SK-N-SH (cell line): Measurements from ENCODE around the gene AP3D1. TPM values are rescaled to one million over a fixed set of nuclear protein-coding genes. Genes with fewer than 3 reads are reported as not detected.

Experiments used
- CTCF ChIA-PET: fragments of 300-600, 350-600 bp; formaldehyde crosslinking; extraction: SDS; loops from one replicate; lab custom pipeline; 2021; lab: Yijun Ruan, JAX
- POLR2A ChIA-PET: fragments of 350-600 bp; sonication (Branson Sonifier 250); formaldehyde crosslinking; extraction: SDS; loops from one replicate; lab custom pipeline; 2020; ENCODE audit warnings: antibody characterized with exemption, inconsistent platforms; lab: Yijun Ruan, JAX
- DNase-seq: peaks from one replicate; pipeline ENCODE4 v3.0.0; 2012
- H2AFZ ChIP-seq: fragments of 200-600 bp; sonication (generic); 2 replicates; pipeline ENCODE4 v1.8.1; 2016; ENCODE audit warnings: antibody characterized with exemption, mild to moderate bottlenecking, low read depth
- H3F3A ChIP-seq: fragments of 200-600 bp; sonication (generic); replicated peaks from 2 replicates; pipeline ENCODE3; 2016; ENCODE audit warnings: antibody characterized with exemption, mild to moderate bottlenecking; ENCODE audit not compliant: insufficient read depth
- H3K27ac ChIP-seq, 2 experiments: fragments of 200-500 bp in 1 of 2; fragments of 200-600 bp in 1 of 2; sonication (Bioruptor generic) in 1 of 2; sonication (generic), shearing (Covaris generic) in 1 of 2; 2 replicates each; pipeline versions ENCODE4 v1.5.1 to v1.6.1; 2014 to 2016; ENCODE audit warnings: low read depth in 2 of 2, inconsistent platforms in 1 of 2, low read length in 1 of 2, mild to moderate bottlenecking in 1 of 2, mixed read lengths in 1 of 2
- H3K27me3 ChIP-seq: fragments of 200-600 bp; sonication (generic), shearing (Covaris generic); 2 replicates; pipeline ENCODE4 v1.6.1; 2016; ENCODE audit warnings: mixed run types; ENCODE audit not compliant: insufficient read depth
- H3K36me3 ChIP-seq, 2 experiments: fragments of 200-500 bp in 1 of 2; fragments of 200-600 bp in 1 of 2; sonication (Bioruptor generic) in 1 of 2; sonication (generic) in 1 of 2; replicated peaks in 1 of 2; 2 replicates each; pipeline versions ENCODE3 to v1.5.1; 2014 to 2016; ENCODE audit warnings: low read length in 1 of 2, mild to moderate bottlenecking in 1 of 2; ENCODE audit not compliant: insufficient read depth in 2 of 2, control insufficient read depth in 1 of 2
- H3K4me1 ChIP-seq, 2 experiments: fragments of 200-500 bp in 1 of 2; fragments of 200-600 bp in 1 of 2; sonication (Bioruptor generic) in 1 of 2; sonication (generic), shearing (Covaris generic) in 1 of 2; 2 replicates each; pipeline versions ENCODE4 v1.5.1 to v1.6.1; 2014 to 2016; ENCODE audit warnings: low read depth in 1 of 2, low read length in 1 of 2, mixed run types in 1 of 2; ENCODE audit not compliant: insufficient read depth in 2 of 2, control insufficient read depth in 1 of 2
- H3K4me2 ChIP-seq: fragments of 200-600 bp; sonication (generic), shearing (Covaris generic); 2 replicates; pipeline ENCODE4 v1.6.1; 2017; ENCODE audit warnings: mixed run types
- H3K4me3 ChIP-seq, 2 experiments: fragments of 200-500 bp in 1 of 2; fragments of 200-600 bp in 1 of 2; sonication (Bioruptor generic) in 1 of 2; sonication (generic), shearing (Covaris generic) in 1 of 2; 2 replicates each; pipeline versions ENCODE4 v1.5.1 to v1.8.1; 2014 to 2016; ENCODE audit warnings: low read depth in 2 of 2, inconsistent platforms in 1 of 2, low read length in 1 of 2, mild to moderate bottlenecking in 1 of 2, mixed read lengths in 1 of 2, moderate library complexity in 1 of 2
- H3K79me2 ChIP-seq: fragments of 200-600 bp; sonication (generic); 2 replicates; pipeline ENCODE4 v1.8.1; 2017; ENCODE audit warnings: mild to moderate bottlenecking; ENCODE audit not compliant: insufficient read depth
- H3K9ac ChIP-seq: fragments of 200-600 bp; sonication (generic); 2 replicates; pipeline ENCODE4 v1.6.1; 2017; ENCODE audit warnings: mixed run types
- H3K9me2 ChIP-seq: fragments of 200-600 bp; sonication (generic); 2 replicates; pipeline ENCODE4 v1.6.1; 2017; ENCODE audit warnings: mixed run types
- H3K9me3 ChIP-seq: fragments of 200-600 bp; sonication (generic); 2 replicates; pipeline ENCODE4 v1.6.1; 2017; ENCODE audit warnings: mixed run types, mild to moderate bottlenecking, moderate library complexity
- H4K20me1 ChIP-seq: fragments of 200-600 bp; sonication (generic); 2 replicates; pipeline ENCODE4 v1.6.1; 2017; ENCODE audit warnings: mild to moderate bottlenecking, mixed run types; ENCODE audit not compliant: insufficient read depth
- ELF1 ChIP-seq: IDR thresholded peaks from 2 replicates; pipeline ENCODE4 v1.4.0; 2012
- FOSL2 ChIP-seq: IDR thresholded peaks from 2 replicates; pipeline ENCODE4 v1.4.0; 2012; ENCODE audit warnings: low read depth, mild to moderate bottlenecking, moderate library complexity, borderline replicate concordance
- FOXJ3 ChIP-seq: sonication (generic); formaldehyde crosslinking; IDR thresholded peaks from 2 replicates; pipeline ENCODE4 v1.5.1; 2020; ENCODE audit warnings: mild to moderate bottlenecking, missing genetic modification reagents
- FOXM1 ChIP-seq: IDR thresholded peaks from 2 replicates; pipeline ENCODE4 v1.4.0; 2012; ENCODE audit warnings: low read depth, mild to moderate bottlenecking
- GATA2 ChIP-seq: sonication (generic); formaldehyde crosslinking; IDR thresholded peaks from 2 replicates; pipeline ENCODE4 v1.5.0; 2020; ENCODE audit warnings: mild to moderate bottlenecking, missing genetic modification reagents
- JUND ChIP-seq: IDR thresholded peaks from 2 replicates; pipeline ENCODE4 v1.4.0; 2012
- MXI1 ChIP-seq: IDR thresholded peaks from 2 replicates; pipeline ENCODE4 v1.6.1; 2012; ENCODE audit warnings: mild to moderate bottlenecking, low read depth, low read length, improper control_type of control experiment
- NFIC ChIP-seq: IDR thresholded peaks from 2 replicates; pipeline ENCODE4 v1.4.0; 2012; ENCODE audit warnings: borderline replicate concordance
- NRF1 ChIP-seq: IDR thresholded peaks from 2 replicates; pipeline ENCODE4 v1.6.1; 2012; ENCODE audit warnings: low read depth, mild to moderate bottlenecking, low read length
- PBX3 ChIP-seq: IDR thresholded peaks from 2 replicates; pipeline ENCODE4; 2012
- POLR2AphosphoS5 ChIP-seq: IDR thresholded peaks from 2 replicates; pipeline ENCODE4 v1.6.1; 2012; ENCODE audit warnings: low read depth, low read length
- RAD21 ChIP-seq: IDR thresholded peaks from 2 replicates; pipeline ENCODE4 v1.6.1; 2012; ENCODE audit warnings: mild to moderate bottlenecking, low read length
- RXRA ChIP-seq: IDR thresholded peaks from 2 replicates; pipeline ENCODE4 v1.4.0; 2012; ENCODE audit warnings: low read depth, mild to moderate bottlenecking, borderline replicate concordance
- SIN3A ChIP-seq: IDR thresholded peaks from 2 replicates; pipeline ENCODE4 v1.6.1; 2012; ENCODE audit warnings: low read depth, mild to moderate bottlenecking, low read length, moderate library complexity, borderline replicate concordance
- SMC3 ChIP-seq: IDR thresholded peaks from 2 replicates; pipeline ENCODE4 v1.6.1; 2012; ENCODE audit warnings: low read depth, low read length, improper control_type of control experiment
- TCF12 ChIP-seq: IDR thresholded peaks from 2 replicates; pipeline ENCODE4 v1.4.0; 2012
- ZBTB33 ChIP-seq: IDR thresholded peaks from 2 replicates; pipeline ENCODE4 v1.4.0; 2012; ENCODE audit warnings: low read depth, borderline replicate concordance
- WGBS: methylation state at CpG from one replicate; pipeline ENCODE4 v1.1.6; 2017; ENCODE audit warnings: low lambda C conversion rate; 5-methylcytosine and 5-hydroxymethylcytosine counted together
- polyA plus RNA-seq, 3 experiments: library from polyadenylated mRNA; depleted of rRNA; stranded (reverse); fragments of >200 nt; gene quantifications; 2 replicates each; pipeline ENCODE4 v1.2.3, GENCODE V29; 2012

The AP3D1 gene
- polyA plus RNA-seq, 1 of the 3 experiments (the other 2 are of a cell fraction) = 127 TPM

- H3K4me2 ChIP-seq = no peak overlapping the region
- H3K9ac ChIP-seq = no peak overlapping the region
- no peak overlapping the region for H3K27ac ChIP-seq
- no peak for DNase-seq
- H2AFZ ChIP-seq = no peak overlapping the region
- H3K27me3 ChIP-seq = no peaks in the 10 kb centered on the region
- no peaks in the 10 kb centered on the region for H3K9me3 ChIP-seq
- peaks cover 4% of the 10 kb centered on the region for H3F3A ChIP-seq
- H4K20me1 ChIP-seq = peaks cover 13% of the 10 kb centered on the region
- 95% methylated on average over 12 of the region's 23 CpGs for WGBS
- TF ChIP-seq PBX3 (no peak), RAD21 (no peak), FOXM1 (no peak), ELF1 (no peak), FOXJ3 (CRISPR knock-in tag) (no peak), NRF1 (no peak), JUND (no peak), SMC3 (no peak), TCF12 (no peak), ZBTB33 (no peak), POLR2AphosphoS5 (no peak), NFIC (no peak), FOSL2 (no peak), GATA2 (CRISPR knock-in tag) (no peak), RXRA (no peak)
- peaks cover 28% of the 10 kb centered on the region for H3K79me2 ChIP-seq
- POLR2A ChIA-PET = no interaction called here
- no peaks in the 10 kb centered on the region for H3K4me1 ChIP-seq
- peaks cover 16 to 57% of the 10 kb centered on the region in 2 experiments for H3K36me3 ChIP-seq
- no peak overlapping the region for H3K4me3 ChIP-seq
- CTCF ChIA-PET = interaction anchor here (1.3 kb wide), 1 partner anchor 10 kb away, joined by 3 read pairs; no protein-coding TSS in a partner anchor
- H3K9me2 ChIP-seq = no peaks in the 10 kb centered on the region
These were observed 42.9 kb downstream of the AP3D1 start for GRCh38 chr19:2108251-2109016.

GRCh38 chr19:2103045-2103707, 48.2 kb downstream of the AP3D1 start:
- peaks cover 25 to 31% of the 10 kb centered on the region in 2 experiments for H3K36me3 ChIP-seq
- no peaks in the 10 kb centered on the region for H3K27me3 ChIP-seq
- H3K4me3 ChIP-seq = no peak overlapping the region
- no peak for DNase-seq
- peaks cover 36% of the 10 kb centered on the region for H3K79me2 ChIP-seq
- 95% methylated on average over 13 of the region's 20 CpGs for WGBS
- peaks cover 4% of the 10 kb centered on the region for H3F3A ChIP-seq
- ChIA-PET POLR2A (no interaction called here), CTCF (no interaction called here)
- TF ChIP-seq SIN3A (no peak), MXI1 (no peak), GATA2 (CRISPR knock-in tag) (no peak)
- H3K9me2 ChIP-seq = no peaks in the 10 kb centered on the region
- H4K20me1 ChIP-seq = peaks cover 28% of the 10 kb centered on the region
- no peak overlapping the region for H3K4me2 ChIP-seq
- H3K4me1 ChIP-seq = no peaks in the 10 kb centered on the region
- no peak overlapping the region for H3K9ac ChIP-seq
- no peak overlapping the region for H2AFZ ChIP-seq
- no peaks in the 10 kb centered on the region for H3K9me3 ChIP-seq
- H3K27ac ChIP-seq = no peak overlapping the region
